ENCODE measurements around the gene NT5C2. TPM values are rescaled to one million over a fixed set of nuclear protein-coding genes. Genes with fewer than 3 reads are reported as not detected.
A peak's percentile ranks its signal among the peaks of the same experiment; 100 is the strongest.

NT5C2 gene
- total and polyA plus RNA-seq, 8 donors, result 19.4 to 45.0 (median 26.4) TPM

DNA sequence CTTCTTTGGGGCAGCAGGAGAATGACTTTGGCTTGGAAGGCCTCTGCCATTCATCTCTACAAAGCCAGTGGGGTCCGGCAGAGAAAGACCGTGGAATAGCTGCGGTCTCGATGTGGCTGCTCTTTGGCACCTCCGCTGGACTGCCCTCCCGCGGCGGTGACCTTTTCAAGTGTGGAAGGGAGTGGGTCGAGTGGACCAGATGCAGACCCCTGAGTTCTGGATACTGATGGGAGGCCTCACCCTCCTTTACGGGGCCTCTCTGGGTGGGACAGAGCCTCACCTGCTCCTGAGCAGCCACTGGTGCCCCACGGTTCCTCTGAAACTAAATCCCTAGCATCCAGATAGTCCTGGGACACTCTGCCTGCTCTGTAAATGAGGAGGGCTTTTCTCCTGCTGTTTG, 113.1 kb downstream of the NT5C2 start:
- ATAC-seq, result no peak
- intact Hi-C loops (cut with DNase I), result loop anchor here in 2 of 3 donors (10.0 kb wide), 4 partner anchors 155 to 345 kb away; partner anchors contain the start of genes CNNM2 (in 1 of the 2) and CYP17A1 (in 1 of the 2)
- no peak for TF ChIP-seq CTCF (IDR thresholded peaks at IDR 0.05)
- Histone ChIP-seq H3K27ac (no peak overlapping the region), H3K4me3 (no peak overlapping the region), H3K9me3 (no peaks in the 10 kb centered on the region), H3K36me3 (peaks cover 0 to 4% (median 0%) of the 10 kb centered on the region in 3 donors), H3K4me1 (no peaks in the 10 kb centered on the region), H3K27me3 (no peaks in the 10 kb centered on the region)
- DNase-seq, result no peak
- no peak for FAIRE-seq
- WGBS, 2 donors, result 82 to 91% methylated on average over 11 of the region's 11 CpGs

DNA sequence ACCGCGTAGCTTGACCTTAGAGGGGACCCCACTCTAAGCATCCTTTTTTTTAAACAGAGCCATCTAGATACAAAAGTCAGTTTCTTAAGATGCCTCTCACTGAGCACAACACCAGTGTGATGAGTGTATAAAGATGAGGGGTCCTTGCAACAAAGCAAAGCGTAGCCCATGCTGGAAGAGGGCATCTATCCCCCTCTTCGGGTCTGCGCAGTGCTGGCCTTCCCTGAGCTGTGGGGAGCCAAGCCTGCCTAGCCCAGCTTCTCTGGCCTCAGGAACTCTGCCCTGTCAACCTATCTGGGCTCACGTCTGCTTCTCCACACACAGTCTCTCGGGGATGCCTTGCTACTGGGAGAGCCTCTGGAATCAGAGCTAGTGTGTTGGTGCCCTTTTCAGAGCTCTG, 114.0 kb downstream of the NT5C2 start:
- ATAC-seq (no peak), FAIRE-seq (no peak), DNase-seq (no peak)
- Histone ChIP-seq H3K36me3 (peaks cover 0 to 4% (median 0%) of the 10 kb centered on the region in 3 donors), H3K9me3 (no peaks in the 10 kb centered on the region), H3K27ac (peak overlapping the region in 1 of 4 donors; percentile 42), H3K27me3 (no peaks in the 10 kb centered on the region), H3K4me1 (no peaks in the 10 kb centered on the region), H3K4me3 (no peak overlapping the region)
- 94 to 95% methylated on average over 7 of the region's 7 CpGs for WGBS, 2 donors
- no peak for TF ChIP-seq CTCF (IDR thresholded peaks at IDR 0.05)
- intact Hi-C loops (cut with DNase I), result loop anchor here in 2 of 3 donors (10.0 kb wide), 3 partner anchors 164 to 344 kb away; partner anchors contain the start of genes CNNM2 (in 1 of the 2) and CYP17A1 (in 1 of the 2)

- intact Hi-C loops (cut with DNase I), result loop anchor here in 2 of 3 donors (10.0 kb wide), 3 partner anchors 164 to 344 kb away; partner anchors contain the start of genes CNNM2 (in 1 of the 2) and CYP17A1 (in 1 of the 2)
- peaks cover 0 to 4% (median 0%) of the 10 kb centered on the region in 3 donors for H3K36me3 ChIP-seq
- 82 to 88% methylated on average over 14 of the region's 14 CpGs for WGBS, 2 donors
- H3K27ac ChIP-seq, result peak overlapping the region in 2 of 4 donors; percentile 42 to 58
- TF ChIP-seq CTCF (IDR thresholded peaks at IDR 0.05), result no peak
- H3K4me3 ChIP-seq, result no peak overlapping the region
- no peaks in the 10 kb centered on the region for H3K9me3 ChIP-seq
- H3K27me3 ChIP-seq, result no peaks in the 10 kb centered on the region
- FAIRE-seq (no peak), ATAC-seq (peak in 1 of 4 donors; percentile 15), DNase-seq (no peak)
- H3K4me1 ChIP-seq, result no peaks in the 10 kb centered on the region
These were observed 114.4 kb downstream of the NT5C2 start for GRCh38 chr10:103078676-103079075.

GRCh38 chr10:103078309-103078615, 114.8 kb downstream of the NT5C2 start:
- 65 to 76% methylated on average over 3 of the region's 3 CpGs for WGBS, 2 donors
- H3K4me1 ChIP-seq, result no peaks in the 10 kb centered on the region
- FAIRE-seq (no peak), DNase-seq (no peak), ATAC-seq (peak in 1 of 4 donors; percentile 24)
- TF ChIP-seq CTCF (IDR thresholded peaks at IDR 0.05), result no peak
- intact Hi-C loops (cut with DNase I), result loop anchor here in 2 of 3 donors (10.0 kb wide), 3 partner anchors 163 to 343 kb away; partner anchors contain the start of genes CNNM2 (in 1 of the 2) and CYP17A1 (in 1 of the 2)
- no peaks in the 10 kb centered on the region for H3K27me3 ChIP-seq
- peaks cover 0 to 4% (median 0%) of the 10 kb centered on the region in 3 donors for H3K36me3 ChIP-seq
- H3K27ac ChIP-seq, result peak overlapping the region in 3 of 4 donors; percentile 42 to 58 (median 50)
- no peaks in the 10 kb centered on the region for H3K9me3 ChIP-seq
- H3K4me3 ChIP-seq, result no peak overlapping the region

Measured in pancreas (tissue), 10 donors.